SKM-1 (cell line): ENCODE measurements around the gene FAM161A.
"Not testable (repeated sequence)": the region's sequence is repeated elsewhere in the genome, so short reads cannot be mapped to it uniquely, and the experiment has no call there.

ENCODE experiments used
- DNase-seq: peaks from one replicate; lab custom pipeline; 2025; ENCODE audit not compliant: unreplicated experiment; lab: John Stamatoyannopoulos, UW

Gene FAM161A

DNA sequence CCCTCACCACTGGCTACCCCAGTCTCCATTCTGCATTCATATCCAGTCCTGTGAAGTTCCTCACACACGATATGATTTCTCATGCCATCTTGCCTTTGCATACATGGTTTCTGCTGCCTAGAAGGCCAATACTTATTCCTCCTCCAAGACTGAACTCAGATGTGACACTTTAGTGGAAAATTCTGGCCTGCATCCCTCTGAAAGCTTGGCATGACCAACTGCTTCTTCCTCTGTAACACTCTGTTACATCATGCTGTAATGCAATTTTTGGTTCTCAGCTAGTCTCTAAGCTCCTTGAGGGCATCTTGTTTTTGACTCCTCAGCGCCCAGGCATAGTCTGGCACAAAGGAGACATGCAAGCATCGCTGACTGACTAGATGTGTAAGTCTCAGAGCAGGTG lies 12.6 kb downstream of the FAM161A start:
- DNase-seq, result no peak

DNA sequence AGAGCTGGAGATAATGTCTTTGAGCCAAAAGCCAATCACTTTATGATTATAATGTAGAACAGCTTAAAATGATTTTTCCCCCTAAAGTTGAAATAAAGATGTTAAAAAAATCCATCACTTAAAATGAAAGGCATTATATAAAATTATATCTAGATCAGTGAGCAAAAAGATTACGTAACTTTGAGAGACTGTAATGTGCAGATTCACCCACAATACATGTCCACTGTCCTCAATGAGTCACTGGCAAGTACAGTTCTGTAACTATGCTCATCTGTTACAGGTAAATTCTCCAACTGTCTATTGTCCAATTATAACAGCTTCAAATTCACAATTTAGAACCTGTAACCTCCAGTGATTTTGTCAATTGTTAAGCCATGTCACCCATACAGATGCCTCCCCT lies 19.0 kb downstream of the FAM161A start:
- DNase-seq, result no peak

DNA sequence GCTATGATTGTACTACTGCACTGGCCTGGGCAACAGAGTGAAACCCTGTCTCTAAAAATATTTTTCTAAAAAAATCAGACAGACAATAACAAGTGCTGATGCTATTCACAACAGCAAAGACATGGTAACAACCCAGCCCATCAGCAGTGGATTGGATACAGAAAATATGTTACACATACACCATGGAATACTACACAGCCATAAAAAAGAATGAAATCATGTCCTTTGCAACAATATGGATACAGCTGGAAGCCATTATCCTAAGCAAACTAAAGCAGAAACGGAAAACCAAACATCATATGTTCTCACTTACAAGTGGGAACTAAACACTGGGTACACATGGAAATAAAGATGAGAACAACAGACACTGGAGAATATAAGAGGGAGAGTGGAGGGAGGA lies 19.9 kb downstream of the FAM161A start:
- no peak for DNase-seq

DNA sequence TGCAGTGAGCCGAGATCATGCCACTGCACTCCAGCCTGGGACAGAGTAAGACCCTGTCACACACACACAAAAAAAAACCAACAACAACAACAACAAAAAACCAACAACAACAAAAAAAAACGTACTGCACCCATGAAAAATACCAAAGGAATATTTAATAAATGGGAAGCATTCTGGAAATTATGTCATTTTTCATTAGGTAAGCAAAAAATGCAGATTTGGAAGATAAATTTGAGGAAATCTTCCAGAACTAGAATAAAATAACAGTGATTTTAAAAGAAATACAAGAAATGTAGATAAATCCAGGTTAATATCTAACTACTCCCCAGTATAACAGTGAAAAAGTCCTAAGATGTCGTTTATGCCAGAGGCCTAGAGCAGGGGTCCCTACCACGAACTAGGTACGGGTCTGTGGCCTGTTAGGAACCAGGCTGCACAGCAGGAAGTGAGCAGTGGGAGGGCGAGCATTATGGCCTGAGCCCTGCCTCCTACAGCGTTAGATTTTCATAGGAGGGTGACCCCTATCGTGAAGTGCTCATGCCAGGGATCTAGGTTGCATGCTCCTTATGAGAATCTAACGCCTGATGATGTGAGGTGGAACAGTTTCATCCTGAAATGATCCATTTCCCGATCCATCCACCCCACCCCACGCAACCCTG lies 21.5 kb downstream of the FAM161A start:
- no peak for DNase-seq

DNA sequence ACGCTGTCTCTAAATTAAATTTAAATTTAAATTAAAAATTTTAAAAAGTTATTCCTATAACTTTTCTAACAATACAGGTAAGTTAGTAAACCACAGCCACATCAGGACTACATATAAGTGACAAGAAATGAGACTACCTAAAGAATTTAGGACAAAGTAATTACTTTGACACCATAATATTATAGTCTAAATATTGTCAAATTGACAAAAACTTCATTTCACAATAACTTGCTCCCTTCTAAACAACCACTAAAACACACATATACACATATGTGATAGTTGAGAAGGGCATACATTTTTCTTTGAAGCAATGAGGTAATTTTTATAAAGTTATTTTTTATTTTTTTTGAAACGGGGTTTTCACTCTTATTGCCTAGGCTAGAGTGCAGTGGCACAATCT lies 31.6 kb downstream of the FAM161A start:
- no peak for DNase-seq

DNA sequence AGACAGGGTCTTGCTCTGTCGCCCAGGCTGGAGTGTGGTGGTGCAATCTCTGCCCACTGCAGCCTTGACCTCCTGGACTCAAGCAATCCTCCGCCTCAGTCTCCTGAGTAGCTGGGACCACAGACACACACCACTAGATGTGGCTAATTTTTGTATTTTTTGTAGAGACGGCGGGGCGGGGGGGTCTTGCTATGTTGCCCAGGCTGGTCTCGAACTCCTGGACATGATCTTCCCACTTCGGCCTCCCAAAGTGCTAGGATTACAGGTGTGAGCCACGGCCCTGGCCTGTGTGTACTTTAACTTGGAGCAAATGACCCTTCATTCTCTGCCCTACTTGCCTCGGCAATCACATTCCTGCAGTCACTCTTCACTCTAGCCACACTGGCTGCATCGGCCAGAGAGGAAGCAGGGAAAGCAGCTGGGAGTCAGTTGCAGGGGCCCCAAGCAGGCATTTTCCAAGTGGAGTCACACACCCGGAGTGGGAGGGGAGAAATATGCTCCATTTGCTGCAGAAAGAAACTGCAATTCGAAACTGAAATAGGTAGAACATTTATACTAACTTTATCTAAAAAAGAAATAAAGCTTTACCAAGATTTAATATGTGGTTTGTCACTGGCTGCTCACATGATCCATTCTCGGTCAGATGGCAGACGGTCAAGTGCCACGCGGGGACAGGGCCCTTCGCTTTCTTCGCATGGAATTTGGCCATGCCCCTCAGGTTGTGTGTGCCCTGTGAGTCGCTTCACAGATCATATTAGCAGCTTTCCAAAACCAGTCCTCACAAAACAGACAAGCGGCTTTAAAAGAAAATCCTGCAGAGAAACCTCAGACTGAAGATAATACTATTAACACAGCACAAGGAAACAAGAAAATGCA lies 37.1 kb downstream of the FAM161A start:
- no peak for DNase-seq

DNA sequence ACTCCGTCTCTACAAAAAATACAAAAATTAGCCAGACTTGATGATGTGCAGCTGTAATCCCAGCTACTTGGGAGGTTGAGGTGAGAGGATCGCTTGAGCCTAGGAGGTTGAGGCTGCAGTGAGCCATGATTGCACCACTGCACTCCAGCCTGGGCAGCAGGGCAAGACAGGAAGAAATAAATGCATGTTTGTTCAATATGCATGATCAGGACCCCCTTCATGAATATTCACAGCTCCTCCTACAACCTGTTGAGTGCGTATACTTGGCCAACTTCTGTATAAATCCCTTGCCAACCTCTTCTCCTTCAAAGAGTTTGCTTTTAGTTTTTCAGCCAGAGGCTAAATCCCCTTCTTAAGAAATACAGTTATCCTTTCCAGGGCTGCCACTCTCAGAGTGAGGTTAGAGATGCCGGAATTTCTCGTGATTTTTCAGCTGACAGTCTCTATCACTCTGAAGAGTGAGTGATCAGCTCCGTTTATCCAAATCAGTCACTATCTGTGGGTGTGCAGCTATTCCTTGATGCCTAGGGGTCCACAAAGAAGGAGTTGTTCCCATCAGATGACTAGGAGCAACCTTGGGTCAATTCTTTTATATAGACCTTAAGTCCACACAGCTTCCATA lies 39.2 kb downstream of the FAM161A start:
- no peak for DNase-seq

DNA sequence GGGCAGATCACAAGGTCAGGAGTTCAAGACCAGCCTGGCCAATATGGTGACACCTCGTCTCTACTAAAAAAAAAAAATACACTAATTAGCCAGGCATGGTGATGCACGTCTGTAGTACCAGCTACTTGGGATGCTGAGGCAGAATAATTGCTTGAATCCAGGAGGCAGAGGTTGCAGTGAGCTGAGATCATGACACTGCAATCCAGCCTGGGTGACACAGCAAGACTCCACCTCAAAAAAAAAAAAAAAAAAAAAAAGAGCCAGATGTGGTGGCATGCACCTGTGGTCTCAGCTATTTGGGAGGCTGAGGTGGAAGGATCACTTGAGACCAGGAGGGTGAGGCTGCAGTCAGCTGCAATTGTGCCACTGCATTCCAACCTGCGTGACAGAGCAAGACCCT lies 40.5 kb downstream of the FAM161A start:
- not testable (repeated sequence) for DNase-seq

DNA sequence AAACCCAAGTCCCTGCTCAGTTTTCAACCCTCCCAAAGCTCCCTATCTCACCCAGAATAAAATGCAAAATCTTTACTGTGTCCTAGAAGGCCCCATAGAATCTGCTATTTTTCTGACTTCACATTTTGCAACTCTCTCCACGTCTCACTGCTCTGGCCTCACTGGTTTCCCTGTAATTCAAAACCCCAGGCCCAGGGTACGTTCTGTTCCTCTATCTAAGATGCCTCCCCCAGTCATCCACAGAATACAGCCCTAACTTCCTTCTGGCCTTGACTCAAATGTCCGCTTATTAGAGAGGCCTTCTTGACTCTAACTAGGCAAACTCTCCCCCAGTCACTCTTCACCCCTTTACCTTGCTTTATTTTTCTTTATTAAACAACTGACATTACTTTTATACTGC lies 42.0 kb downstream of the FAM161A start:
- DNase-seq, result no peak

DNA sequence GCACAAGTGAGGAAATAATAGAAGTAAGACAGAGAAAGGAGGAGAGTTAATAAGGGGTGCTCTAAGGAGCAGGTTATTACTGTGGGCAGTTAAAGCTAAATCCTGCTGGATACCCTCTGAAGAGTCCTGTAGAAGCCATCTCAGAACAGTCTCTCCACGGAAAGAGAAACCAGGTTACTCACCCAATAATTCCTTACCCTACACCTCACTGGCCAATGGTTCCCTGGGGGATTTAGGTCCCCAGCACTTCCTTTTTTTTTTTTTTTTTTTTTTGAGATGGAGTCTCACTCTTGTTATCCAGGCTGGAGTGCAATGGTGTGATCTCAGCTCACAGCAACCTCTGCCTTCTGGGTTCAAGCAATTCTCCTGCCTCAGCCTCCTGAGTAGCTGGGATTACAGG lies 43.7 kb downstream of the FAM161A start:
- DNase-seq, result not testable (repeated sequence)

DNA sequence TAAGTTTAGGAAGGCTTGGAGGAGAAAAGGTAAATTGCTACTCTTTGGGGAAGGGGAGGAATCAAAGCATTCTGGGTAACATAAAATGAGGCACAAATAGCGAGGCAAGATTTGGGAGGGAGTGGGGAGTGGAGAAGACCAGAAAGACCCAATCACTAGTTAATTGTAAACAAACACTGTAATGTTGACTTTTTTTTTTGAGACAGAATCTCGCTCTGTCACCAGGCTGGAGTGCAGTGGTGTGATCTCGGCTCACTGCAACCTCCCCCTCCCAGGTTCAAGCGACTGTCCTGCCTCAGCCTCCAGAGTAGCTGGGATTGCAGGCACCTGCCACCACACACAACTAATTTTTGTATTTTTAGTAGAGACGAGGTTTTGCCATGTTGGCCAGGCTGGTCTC lies 45.2 kb downstream of the FAM161A start:
- not testable (repeated sequence) for DNase-seq

DNA sequence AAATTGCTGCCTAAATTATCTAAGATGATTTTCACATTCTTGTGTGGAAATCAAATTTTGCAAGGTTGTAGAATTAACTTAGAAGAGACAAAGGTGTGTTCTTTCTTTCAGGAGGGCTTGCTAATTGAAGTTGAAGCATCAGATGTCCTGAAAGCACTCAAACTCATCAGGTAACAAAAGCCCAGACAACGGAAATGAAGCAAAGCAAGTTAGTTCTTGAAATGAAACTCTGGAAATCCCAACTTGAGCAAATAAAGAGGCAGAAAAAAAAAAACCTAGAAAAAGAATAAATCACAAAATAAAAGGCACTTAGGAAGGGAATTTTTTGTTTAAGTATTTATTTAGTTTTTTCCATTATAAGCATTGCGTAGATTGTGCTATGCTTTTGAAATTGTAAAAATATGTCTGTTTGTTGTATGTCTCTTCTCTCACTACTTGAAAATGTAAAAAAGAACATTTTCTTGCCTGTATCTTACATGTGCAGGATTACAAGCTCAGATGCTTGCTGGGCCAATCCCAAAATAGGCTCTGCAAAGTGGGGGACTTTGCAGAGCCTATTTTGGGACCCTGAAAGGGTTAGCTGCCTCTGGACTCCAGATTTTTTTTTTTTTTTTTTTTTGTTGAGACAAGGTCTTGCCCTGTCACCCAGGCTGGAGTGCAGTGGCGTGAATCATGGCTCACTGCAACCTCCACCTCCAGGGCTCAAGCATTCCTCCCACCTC lies 46.7 kb downstream of the FAM161A start:
- no peak for DNase-seq

DNA sequence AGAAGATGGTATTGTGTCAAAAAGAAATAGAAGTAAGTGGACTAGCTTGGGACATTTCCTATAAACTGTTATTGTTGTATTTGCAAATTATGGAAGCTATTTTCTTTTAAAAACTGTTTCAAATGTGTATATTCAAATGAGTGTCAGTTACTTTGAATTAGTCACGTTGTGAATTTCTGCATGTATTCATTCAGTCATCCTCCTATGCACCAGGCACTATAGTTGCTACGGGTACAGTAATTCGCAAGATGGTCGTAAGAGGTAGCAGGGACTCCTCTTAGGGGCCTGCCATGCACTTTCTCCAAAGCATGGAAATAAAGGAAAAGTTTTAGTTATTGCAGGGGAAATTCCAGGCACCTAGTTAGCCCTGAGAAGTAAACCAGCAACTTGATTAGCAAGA lies 51.3 kb downstream of the FAM161A start:
- DNase-seq, result no peak

DNA sequence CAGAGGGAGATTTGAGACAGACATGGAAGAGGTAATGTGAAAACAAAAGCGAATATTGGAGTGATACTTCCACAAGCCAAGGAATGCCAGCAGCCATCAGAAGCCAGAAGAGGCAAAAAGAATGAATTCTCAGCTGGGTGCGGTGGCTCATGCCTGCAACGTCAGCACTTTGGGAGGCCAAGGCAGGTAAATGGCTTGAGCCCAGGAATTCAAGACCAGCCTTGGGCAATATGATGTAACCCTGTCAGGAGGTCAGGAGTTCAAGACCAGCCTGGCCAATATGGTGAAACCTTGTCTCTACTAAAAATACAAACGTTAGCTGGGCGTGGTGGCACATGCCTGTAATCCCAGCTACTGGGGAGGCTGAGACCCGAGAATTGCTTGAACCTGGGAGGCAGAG lies 54.8 kb downstream of the FAM161A start:
- no peak for DNase-seq

DNA sequence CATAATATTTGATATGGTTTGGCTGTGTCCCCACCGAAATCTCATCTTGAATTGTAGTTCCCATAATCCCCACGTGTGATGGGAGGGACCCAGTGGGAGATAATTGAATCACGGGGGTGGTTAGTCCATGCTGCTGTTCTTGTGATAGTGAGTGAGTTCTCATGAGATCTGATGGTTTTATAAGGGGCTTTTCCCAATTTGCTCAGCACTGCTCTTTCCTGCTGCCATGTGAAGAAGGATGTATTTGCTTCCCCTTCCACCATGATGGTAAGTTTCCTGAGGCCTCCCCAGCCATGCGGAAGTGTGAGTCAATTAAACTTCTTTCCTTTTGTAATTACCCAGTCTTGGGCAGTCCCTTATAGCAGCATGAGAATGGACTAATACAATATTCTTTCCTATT lies 56.4 kb downstream of the FAM161A start:
- DNase-seq, result not testable (repeated sequence)

DNA sequence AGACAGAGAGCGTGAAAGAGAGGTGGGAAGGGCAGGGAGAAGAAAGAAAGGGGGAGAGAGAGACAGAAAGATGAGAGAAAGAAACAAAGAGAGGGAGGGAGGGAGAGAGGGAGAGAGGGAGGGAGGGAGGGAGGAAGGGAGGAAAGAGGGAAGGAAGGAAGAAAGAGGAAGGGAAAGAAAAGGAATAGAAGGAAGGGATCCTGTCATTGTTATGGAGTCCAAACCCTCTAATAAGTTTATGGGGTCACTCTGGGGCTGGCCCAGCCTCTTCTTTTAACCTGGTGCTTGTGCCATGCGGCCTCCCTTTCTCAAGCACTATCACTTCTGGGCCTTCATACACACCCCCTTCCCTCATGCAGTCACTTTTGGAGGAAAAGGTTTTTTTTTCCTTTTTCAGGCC lies 58.5 kb downstream of the FAM161A start:
- no peak for DNase-seq

DNA sequence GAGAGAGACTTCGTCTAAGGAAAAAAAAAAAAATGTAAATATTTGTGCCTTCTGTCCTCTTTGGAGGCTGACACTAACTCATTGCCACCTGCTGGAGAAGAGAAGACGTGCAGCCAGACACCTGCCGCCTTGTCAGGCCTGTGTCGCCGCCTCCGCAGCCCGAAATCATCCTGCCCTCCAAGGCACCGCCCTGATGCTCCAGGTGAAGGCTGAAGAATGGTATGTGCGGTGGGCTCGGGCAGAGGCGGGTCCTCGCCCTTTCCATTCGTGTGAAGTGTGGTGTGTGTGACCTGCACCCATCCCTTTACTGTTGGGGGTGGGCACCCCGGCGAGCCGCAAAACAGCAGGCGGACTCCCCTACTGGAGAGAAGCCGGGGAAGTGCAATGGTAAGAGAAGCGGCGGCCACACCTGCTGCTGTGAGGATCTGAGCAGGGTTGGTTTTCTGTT lies 60.4 kb downstream of the FAM161A start:
- no peak for DNase-seq

DNA sequence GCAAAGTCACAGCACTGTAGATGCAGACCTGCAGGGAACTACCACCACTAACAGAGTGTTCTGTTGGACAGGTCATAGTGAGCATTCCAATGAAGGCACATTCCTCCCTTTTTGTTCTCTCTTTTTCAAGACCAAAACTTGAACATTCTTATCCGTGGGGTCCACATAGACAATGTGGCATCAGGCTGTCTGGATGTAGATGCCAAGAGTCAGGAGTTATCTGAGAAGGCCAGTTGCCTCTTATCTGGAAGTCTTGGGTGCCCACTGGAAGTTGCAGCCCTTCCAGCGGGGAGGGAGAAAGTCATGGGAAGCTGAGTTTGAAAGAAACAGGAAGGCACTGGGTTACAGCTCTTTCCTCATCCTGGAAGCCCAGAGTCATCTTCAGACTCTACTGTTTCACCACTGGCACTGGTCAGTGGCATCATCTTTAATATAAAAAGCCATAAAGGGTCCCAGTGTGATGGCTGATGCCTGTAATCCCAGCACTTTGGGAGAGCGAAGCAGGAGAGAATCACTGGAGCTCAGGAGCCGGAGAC lies 61.4 kb downstream of the FAM161A start:
- no peak for DNase-seq

DNA sequence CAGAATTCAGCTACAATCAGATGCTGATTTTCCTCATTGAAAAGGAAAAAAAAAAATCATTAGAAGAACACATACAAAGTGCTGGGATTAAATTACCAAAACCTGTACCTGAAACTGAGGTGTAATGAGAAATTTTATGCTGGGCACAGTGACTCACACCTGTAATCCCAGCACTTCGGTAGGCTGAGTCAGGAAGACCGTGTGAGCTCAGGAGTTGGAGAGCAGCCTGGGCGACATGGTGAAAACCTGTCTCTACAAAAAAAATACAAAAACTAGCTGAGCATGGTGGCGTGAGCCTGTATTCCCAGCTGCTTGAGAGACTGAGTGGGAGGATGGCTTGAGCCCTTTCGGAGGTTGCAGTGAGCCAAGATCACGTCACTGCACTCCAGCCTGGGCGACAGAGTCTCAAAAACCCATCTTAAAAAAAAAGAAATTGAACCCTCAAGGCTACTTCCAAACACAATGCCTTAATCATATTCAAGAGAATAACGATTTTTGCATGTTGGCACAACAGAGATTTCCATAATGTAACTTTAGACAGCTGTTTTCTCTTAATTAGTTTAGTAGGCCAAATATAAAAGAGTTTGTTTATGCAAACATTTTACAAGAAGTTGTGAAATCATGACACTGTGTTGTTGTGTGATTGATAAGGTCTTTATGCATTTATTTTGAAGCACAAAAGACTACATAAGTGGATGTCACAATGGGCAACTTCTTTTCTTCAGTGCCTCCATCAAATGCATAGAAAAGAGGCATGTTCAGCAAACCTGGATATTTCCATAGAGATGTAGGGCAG lies 63.9 kb downstream of the FAM161A start:
- DNase-seq, result no peak

DNA sequence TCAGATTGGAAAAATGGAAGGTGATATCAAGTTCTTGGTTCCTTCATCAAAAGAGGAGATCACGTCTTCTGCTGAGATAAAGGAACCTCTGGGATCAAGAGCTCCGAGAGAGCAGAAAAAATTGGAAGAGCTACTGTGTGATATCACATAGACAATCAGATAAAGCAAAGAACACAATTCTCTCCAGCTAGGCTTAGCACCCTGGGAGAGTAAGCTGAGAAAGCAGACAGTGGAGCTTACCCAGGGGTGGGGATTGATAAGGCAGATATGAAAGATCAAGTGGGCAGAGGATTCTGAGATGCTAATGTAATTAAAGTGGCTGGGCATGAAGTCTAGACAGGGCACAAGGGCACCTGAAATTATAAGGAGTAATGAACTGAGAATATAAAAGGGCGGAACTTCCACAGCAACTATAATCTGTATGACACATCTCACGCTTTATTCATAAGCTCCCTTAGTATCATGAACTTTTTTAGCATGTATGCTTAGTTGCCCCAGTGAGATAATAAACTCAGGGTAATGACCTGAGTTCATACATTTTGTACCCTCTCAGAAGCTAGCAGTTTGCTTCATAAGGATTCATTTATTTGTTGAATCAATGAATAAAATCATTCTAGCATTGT lies 65.8 kb downstream of the FAM161A start:
- no peak for DNase-seq
